ENCODE measurements around the gene FGF16. TPM values are rescaled to one million over a fixed set of nuclear protein-coding genes. Genes with fewer than 3 reads are reported as not detected.

The FGF16 gene
- total and polyA plus RNA-seq, 10 of the 15 experiments (the other 5 are each of a cell fraction or from before 2014, with no cell fraction given) = not detected

DNA sequence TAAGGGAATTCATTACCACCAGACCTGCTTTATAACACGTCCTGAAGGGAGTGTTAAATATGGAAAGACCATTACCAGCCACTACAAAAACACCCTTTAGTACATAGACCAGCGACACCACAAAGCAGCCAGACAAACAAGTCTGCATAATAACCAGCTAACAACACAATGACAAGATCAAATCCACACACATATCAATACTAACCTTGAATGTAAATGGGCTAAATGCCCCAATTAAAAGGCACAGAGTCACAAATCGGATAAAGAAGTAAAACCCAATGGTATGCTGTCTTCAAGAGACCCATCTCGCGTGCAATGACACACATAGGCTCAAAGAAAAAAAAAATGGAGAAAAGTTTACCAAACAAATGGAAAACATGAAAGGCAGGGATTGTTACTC lies 36.9 kb downstream of the FGF16 start:
- no peak for ATAC-seq
- in situ Hi-C loops (cut with MboI) (no loop called here), intact Hi-C loops (cut with micrococcal nuclease; ENCODE audit: unreplicated experiment) (no loop called here)
- TF ChIP-seq, protein P1, sequence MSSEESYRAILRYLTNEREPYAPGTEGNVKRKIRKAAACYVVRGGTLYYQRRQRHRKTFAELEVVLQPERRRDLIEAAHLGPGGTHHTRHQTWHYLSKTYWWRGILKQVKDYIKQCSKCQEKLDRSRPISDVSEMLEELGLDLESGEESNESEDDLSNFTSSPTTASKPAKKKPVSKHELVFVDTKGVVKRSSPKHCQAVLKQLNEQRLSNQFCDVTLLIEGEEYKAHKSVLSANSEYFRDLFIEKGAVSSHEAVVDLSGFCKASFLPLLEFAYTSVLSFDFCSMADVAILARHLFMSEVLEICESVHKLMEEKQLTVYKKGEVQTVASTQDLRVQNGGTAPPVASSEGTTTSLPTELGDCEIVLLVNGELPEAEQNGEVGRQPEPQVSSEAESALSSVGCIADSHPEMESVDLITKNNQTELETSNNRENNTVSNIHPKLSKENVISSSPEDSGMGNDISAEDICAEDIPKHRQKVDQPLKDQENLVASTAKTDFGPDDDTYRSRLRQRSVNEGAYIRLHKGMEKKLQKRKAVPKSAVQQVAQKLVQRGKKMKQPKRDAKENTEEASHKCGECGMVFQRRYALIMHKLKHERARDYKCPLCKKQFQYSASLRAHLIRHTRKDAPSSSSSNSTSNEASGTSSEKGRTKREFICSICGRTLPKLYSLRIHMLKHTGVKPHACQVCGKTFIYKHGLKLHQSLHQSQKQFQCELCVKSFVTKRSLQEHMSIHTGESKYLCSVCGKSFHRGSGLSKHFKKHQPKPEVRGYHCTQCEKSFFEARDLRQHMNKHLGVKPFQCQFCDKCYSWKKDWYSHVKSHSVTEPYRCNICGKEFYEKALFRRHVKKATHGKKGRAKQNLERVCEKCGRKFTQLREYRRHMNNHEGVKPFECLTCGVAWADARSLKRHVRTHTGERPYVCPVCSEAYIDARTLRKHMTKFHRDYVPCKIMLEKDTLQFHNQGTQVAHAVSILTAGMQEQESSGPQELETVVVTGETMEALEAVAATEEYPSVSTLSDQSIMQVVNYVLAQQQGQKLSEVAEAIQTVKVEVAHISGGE (CRISPR knock-in tag; IDR thresholded peaks at IDR 0.05) = no peak
- TF ChIP-seq CHD2 (IDR thresholded peaks at IDR 0.05; ENCODE audit: borderline replicate concordance, low read depth, low read length) = no peak
- no peak for TF ChIP-seq ASH2L (IDR thresholded peaks at IDR 0.05; ENCODE audit: borderline replicate concordance, low read depth)
- TF ChIP-seq, protein P2, sequence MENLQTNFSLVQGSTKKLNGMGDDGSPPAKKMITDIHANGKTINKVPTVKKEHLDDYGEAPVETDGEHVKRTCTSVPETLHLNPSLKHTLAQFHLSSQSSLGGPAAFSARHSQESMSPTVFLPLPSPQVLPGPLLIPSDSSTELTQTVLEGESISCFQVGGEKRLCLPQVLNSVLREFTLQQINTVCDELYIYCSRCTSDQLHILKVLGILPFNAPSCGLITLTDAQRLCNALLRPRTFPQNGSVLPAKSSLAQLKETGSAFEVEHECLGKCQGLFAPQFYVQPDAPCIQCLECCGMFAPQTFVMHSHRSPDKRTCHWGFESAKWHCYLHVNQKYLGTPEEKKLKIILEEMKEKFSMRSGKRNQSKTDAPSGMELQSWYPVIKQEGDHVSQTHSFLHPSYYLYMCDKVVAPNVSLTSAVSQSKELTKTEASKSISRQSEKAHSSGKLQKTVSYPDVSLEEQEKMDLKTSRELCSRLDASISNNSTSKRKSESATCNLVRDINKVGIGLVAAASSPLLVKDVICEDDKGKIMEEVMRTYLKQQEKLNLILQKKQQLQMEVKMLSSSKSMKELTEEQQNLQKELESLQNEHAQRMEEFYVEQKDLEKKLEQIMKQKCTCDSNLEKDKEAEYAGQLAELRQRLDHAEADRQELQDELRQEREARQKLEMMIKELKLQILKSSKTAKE (IDR thresholded peaks at IDR 0.05; ENCODE audit: low read depth, poor library complexity, severe bottlenecking) = no peak
- RAD21 ChIA-PET (ENCODE audit: unreplicated experiment) = no interaction called here
- Histone ChIP-seq H3K27ac (ENCODE audit: control insufficient read depth, insufficient read depth) (no peak overlapping the region), H3K9me3 (replicated peaks; ENCODE audit: control insufficient read depth, insufficient read depth, low read length) (no peaks in the 10 kb centered on the region), H3K4me1 (ENCODE audit: control insufficient read depth, insufficient read depth, low read length) (no peaks in the 10 kb centered on the region), H3K4me3 (no peak overlapping the region), H3K36me3 (ENCODE audit: control insufficient read depth in 2 of 2, insufficient read depth in 2 of 2, low read length in 1 of 2) (no peaks in the 10 kb centered on the region), H4K20me1 (ENCODE audit: control insufficient read depth, insufficient read depth) (no peaks in the 10 kb centered on the region), H3K27me3 (replicated peaks in 1 of 2; ENCODE audit: control insufficient read depth in 2 of 2, insufficient read depth in 2 of 2, low read length in 1 of 2) (no peaks in the 10 kb centered on the region), H2AFZ (ENCODE audit: control insufficient read depth, low read depth, low read length) (no peak overlapping the region), H3K9ac (ENCODE audit: control insufficient read depth, insufficient read depth, low read length) (no peak overlapping the region), H3K79me2 (ENCODE audit: control insufficient read depth, insufficient read depth, low read length) (no peaks in the 10 kb centered on the region), H3K4me2 (ENCODE audit: control insufficient read depth, insufficient read depth) (no peak overlapping the region)
- FAIRE-seq = no peak
- CTCF ChIA-PET = no interaction called here
- no peak for DNase-seq (ENCODE audit: low read depth, low spot score)
- BruUV-seq (replicated peaks) = no TSS peak
- POLR2A ChIA-PET = interaction anchor here (0.6 kb wide), 1 partner anchor 1166 kb away, joined by 3 read pairs; no protein-coding TSS in a partner anchor
- SMC1A ChIA-PET (ENCODE audit: uncharacterized antibody, unreplicated experiment) = no interaction called here
- 21% methylated on average over 5 of the region's 5 CpGs for WGBS (ENCODE audit: insufficient coverage, insufficient replicate concordance, low lambda C conversion rate, missing lambda C conversion rate)
